Measurements from ENCODE around the gene PANX3. TPM values are rescaled to one million over a fixed set of nuclear protein-coding genes. Genes with fewer than 3 reads are reported as not detected.

PANX3 gene
- total and polyA plus RNA-seq, 10 of the 15 experiments (the other 5 are each of a cell fraction or from before 2014, with no cell fraction given) = not detected

GRCh38 chr11:124633355-124633754, 22.1 kb downstream of the PANX3 start:
- ChIA-PET POLR2A (no interaction called here), SMC1A (ENCODE audit: uncharacterized antibody, unreplicated experiment) (interaction anchor here (0.6 to 1.0 kb wide), 2 partner anchors 8 to 200 kb away, joined by 3 read pairs; no protein-coding TSS in a partner anchor), CTCF (interaction anchor here (1.0 to 1.3 kb wide), 3 partner anchors 10 to 160 kb away, joined by 3 to 5 read pairs (median 3); partner anchors contain the start of gene TBRG1), RAD21 (ENCODE audit: unreplicated experiment) (no interaction called here)
- no peak overlapping the region for H3K4me3 ChIP-seq
- H2AFZ ChIP-seq (ENCODE audit: control insufficient read depth, low read depth, low read length) = no peak overlapping the region
- in situ Hi-C loops (cut with MboI) (no loop called here), intact Hi-C loops (cut with micrococcal nuclease; ENCODE audit: unreplicated experiment) (no loop called here)
- H3K9me3 ChIP-seq (replicated peaks; ENCODE audit: control insufficient read depth, insufficient read depth, low read length) = no peaks in the 10 kb centered on the region
- no peaks in the 10 kb centered on the region for H3K79me2 ChIP-seq (ENCODE audit: control insufficient read depth, insufficient read depth, low read length)
- TF ChIP-seq ASH2L (IDR thresholded peaks at IDR 0.05; ENCODE audit: borderline replicate concordance, low read depth) (no peak), CTCF (IDR thresholded peaks at IDR 0.05 in 2 of 3, conservative IDR thresholded peaks at IDR 0.05 in 1 of 3; ENCODE audit: control insufficient read depth in 2 of 3, extremely low read depth in 1 of 3, insufficient read depth in 1 of 3, low read depth in 3 of 3, low read length in 3 of 3) (peak in 2 of 3 experiments; percentile 18 to 25; a peak in 2 of 6 replicates)
- no peak overlapping the region for H3K4me2 ChIP-seq (ENCODE audit: control insufficient read depth, insufficient read depth)
- no peak for FAIRE-seq
- no peak overlapping the region for H3K9ac ChIP-seq (ENCODE audit: control insufficient read depth, insufficient read depth, low read length)
- no peak for DNase-seq (ENCODE audit: low read depth, low spot score)
- H4K20me1 ChIP-seq (ENCODE audit: control insufficient read depth, insufficient read depth) = no peaks in the 10 kb centered on the region
- H3K27me3 ChIP-seq (replicated peaks in 1 of 2; ENCODE audit: control insufficient read depth in 2 of 2, insufficient read depth in 2 of 2, low read length in 1 of 2) = no peaks in the 10 kb centered on the region
- WGBS (ENCODE audit: insufficient coverage, insufficient replicate concordance, low lambda C conversion rate, missing lambda C conversion rate) = 92% methylated on average over 1 of the region's 1 CpG
- BruUV-seq (replicated peaks) = no TSS peak
- H3K27ac ChIP-seq (ENCODE audit: control insufficient read depth, insufficient read depth) = no peak overlapping the region
- H3K36me3 ChIP-seq (ENCODE audit: control insufficient read depth in 2 of 2, insufficient read depth in 2 of 2, low read length in 1 of 2) = peaks cover 5 to 14% of the 10 kb centered on the region in 2 experiments; a peak in 3 of 4 replicates
- H3K4me1 ChIP-seq (ENCODE audit: control insufficient read depth, insufficient read depth, low read length) = no peaks in the 10 kb centered on the region
- ATAC-seq = peak; percentile 69

GRCh38 chr11:124635932-124636331, 24.7 kb downstream of the PANX3 start:
- no peak for TF ChIP-seq SIX5 (IDR thresholded peaks at IDR 0.05; ENCODE audit: low read depth, low read length, severe bottlenecking)
- TF ChIP-seq ATF7 (IDR thresholded peaks at IDR 0.05; ENCODE audit: low read depth) = no peak
- no peak for TF ChIP-seq ZZZ3 (IDR thresholded peaks at IDR 0.05; ENCODE audit: control insufficient read depth, insufficient read length, low read depth)
- no peak for TF ChIP-seq TBL1XR1 (IDR thresholded peaks at IDR 0.05; ENCODE audit: low read depth, low read length)
- no peak for TF ChIP-seq SRF (IDR thresholded peaks at IDR 0.05; ENCODE audit: low read depth in 2 of 2, low read length in 2 of 2)
- no peak for TF ChIP-seq HCFC1 (IDR thresholded peaks at IDR 0.05; ENCODE audit: low read length)
- no peak for TF ChIP-seq SPI1 (IDR thresholded peaks at IDR 0.05; ENCODE audit: borderline replicate concordance, insufficient read depth, low read depth, low read length)
- no peak for TF ChIP-seq SIN3A (IDR thresholded peaks at IDR 0.05; ENCODE audit: low read depth, low read length)
- TF ChIP-seq ZBTB33 (IDR thresholded peaks at IDR 0.05) = no peak
- no peak for TF ChIP-seq RCOR1 (conservative IDR thresholded peaks at IDR 0.05; ENCODE audit: low read depth, low read length)
- TF ChIP-seq PAX5 (IDR thresholded peaks at IDR 0.05; ENCODE audit: borderline replicate concordance, low read depth, low read length) = no peak
- no peaks in the 10 kb centered on the region for H3K79me2 ChIP-seq (ENCODE audit: control insufficient read depth, insufficient read depth, low read length)
- H3K4me2 ChIP-seq (ENCODE audit: control insufficient read depth, insufficient read depth) = no peak overlapping the region
- H3K9ac ChIP-seq (ENCODE audit: control insufficient read depth, insufficient read depth, low read length) = no peak overlapping the region
- no peak overlapping the region for H3K27ac ChIP-seq (ENCODE audit: control insufficient read depth, insufficient read depth)
- no peak for DNase-seq (ENCODE audit: low read depth, low spot score)
- no peaks in the 10 kb centered on the region; the same call in 2 of the 3 replicates for H3K9me3 ChIP-seq (replicated peaks; ENCODE audit: control insufficient read depth, insufficient read depth, low read length)
- no peak for ATAC-seq
- no peak for FAIRE-seq
- peaks cover 5% of the 10 kb centered on the region in 2 experiments; a peak in 3 of 4 replicates for H3K36me3 ChIP-seq (ENCODE audit: control insufficient read depth in 2 of 2, insufficient read depth in 2 of 2, low read length in 1 of 2)
- H3K27me3 ChIP-seq (replicated peaks in 1 of 2; ENCODE audit: control insufficient read depth in 2 of 2, insufficient read depth in 2 of 2, low read length in 1 of 2) = no peaks in the 10 kb centered on the region
- ChIA-PET POLR2A (no interaction called here), SMC1A (ENCODE audit: uncharacterized antibody, unreplicated experiment) (no interaction called here), CTCF (no interaction called here), RAD21 (ENCODE audit: unreplicated experiment) (no interaction called here)
- in situ Hi-C loops (cut with MboI) (no loop called here), intact Hi-C loops (cut with micrococcal nuclease; ENCODE audit: unreplicated experiment) (no loop called here)
- no TSS peak for BruUV-seq (replicated peaks)
- H3K4me1 ChIP-seq (ENCODE audit: control insufficient read depth, insufficient read depth, low read length) = no peaks in the 10 kb centered on the region
- 94% methylated on average over 3 of the region's 3 CpGs for WGBS (ENCODE audit: insufficient coverage, insufficient replicate concordance, low lambda C conversion rate, missing lambda C conversion rate)
- H2AFZ ChIP-seq (ENCODE audit: control insufficient read depth, low read depth, low read length) = no peak overlapping the region
- H4K20me1 ChIP-seq (ENCODE audit: control insufficient read depth, insufficient read depth) = no peaks in the 10 kb centered on the region
- H3K4me3 ChIP-seq = no peak overlapping the region

Measured in GM12878 (cell line).